Heart left ventricle (tissue), 13 donors: ENCODE data around the gene TUBA4B.

Experiments
- CTCF ChIP-seq, 12 donors: fragments of 200-600 bp; sonication (generic) in 4 of 12; IDR thresholded peaks; one replicate each; pipeline versions ENCODE4 v1.5.0 to v1.8.0; 2018 to 2022; ENCODE audit warnings: antibody characterized with exemption in 12 of 12, mild to moderate bottlenecking in 5 of 12
- POLR2A ChIP-seq, 2 donors: fragments of 450-650 bp; IDR thresholded peaks; one replicate each; pipeline ENCODE4 v1.6.1; 2017; ENCODE audit warnings: antibody characterized with exemption in 2 of 2, mild to moderate bottlenecking in 2 of 2, moderate library complexity in 2 of 2
- donor health status: ischemic (EF 13 %, LVEDD 7.1; RV severe dilation, severe dysfunction).
- donor health status: DM: no; HTN: yes; CAD: no.
- donor health status: DM: no; HTN: no; CAD: no.
- donor health status: ischemic (EF 25% LVEDD 6.9; RV normal size, moderate dysfunction).
- donor health status: ischemic (EF 25% LVEDD 5.7; RV mildly dilated, moderate dysfunction).
- donor health status: ischemic (EF 35%, LVEDD 5.7; RV mildly dilated, moderate dysfunction).
- donor health status: nonischemic (EF 11% LVEDD 7.7; RV severe dilation, severe dysfunction).
- donor health status: DM: yes; HTN: yes; CAD: no.
- donor health status: PGD.
- donor health status: ischemic (EF 29% LVEDD 5.4; RV normal size, mild dysfunction).
- donor health status: nonischemic (EF 23%, LVEDD 6.1; RV moderate dilation, normal function).

- TF ChIP-seq CTCF (IDR thresholded peaks at IDR 0.05) (no peak), POLR2A (IDR thresholded peaks at IDR 0.05) (no peak)
These were observed 47.0 kb downstream of the TUBA4B start for GRCh38 chr2:219300022-219300421.
